ENCODE data around the gene NR1H4.

The NR1H4 gene

GRCh38 chr12:100521958-100522357 is 48.3 kb downstream of the NR1H4 start:
- H3K18ac ChIP-seq (ENCODE audit: low read depth in 1 of 2, low read length in 2 of 2) = no peak overlapping the region
- no peak overlapping the region for H3K9ac ChIP-seq (ENCODE audit: low read length)
- no peaks in the 10 kb centered on the region for H3K9me3 ChIP-seq (ENCODE audit: control insufficient read depth, low read length)
- H2AFZ ChIP-seq (ENCODE audit: low read depth, low read length) = no peak overlapping the region
- no peaks in the 10 kb centered on the region for H3K79me1 ChIP-seq (replicated peaks; ENCODE audit: low read length, poor library complexity, severe bottlenecking)
- no peak for DNase-seq
- H3K36me3 ChIP-seq (ENCODE audit: control insufficient read depth in 1 of 2, insufficient read depth in 2 of 2, low read depth in 1 of 2, low read length in 2 of 2) = no peaks in the 10 kb centered on the region
- no peak overlapping the region for H3K4ac ChIP-seq (ENCODE audit: low read depth in 1 of 2, low read length in 2 of 2)
- no peak overlapping the region for H3K4me2 ChIP-seq (ENCODE audit: low read length, poor library complexity, severe bottlenecking)
- H2BK12ac ChIP-seq (ENCODE audit: low read length in 2 of 2) = no peak overlapping the region
- H3K23ac ChIP-seq (ENCODE audit: low read length in 2 of 2) = no peak overlapping the region
- no peak overlapping the region for H4K91ac ChIP-seq (ENCODE audit: low read length)
- no peak overlapping the region for H2BK5ac ChIP-seq (ENCODE audit: low read depth, low read length, poor library complexity, severe bottlenecking)
- H2BK15ac ChIP-seq (ENCODE audit: low read depth, poor library complexity, severe bottlenecking) = no peak overlapping the region
- H4K8ac ChIP-seq (ENCODE audit: low read length) = no peak overlapping the region
- no peak overlapping the region for H3K14ac ChIP-seq (ENCODE audit: low read length in 2 of 2)
- H3K4me1 ChIP-seq (ENCODE audit: control insufficient read depth, insufficient read depth, low read depth, low read length) = no peaks in the 10 kb centered on the region
- no peak overlapping the region for H3K4me3 ChIP-seq (ENCODE audit: insufficient read depth in 1 of 2, low read depth in 1 of 2, low read length in 2 of 2)
- no peak overlapping the region for H2BK120ac ChIP-seq (ENCODE audit: low read depth, low read length)
- peaks cover 0 to 15% of the 10 kb centered on the region in 2 experiments for H3K27me3 ChIP-seq (ENCODE audit: control insufficient read depth in 1 of 2, insufficient read depth in 1 of 2, low read length in 2 of 2)
- no peak overlapping the region for H2AK5ac ChIP-seq (ENCODE audit: low read length, severe bottlenecking)
- no peak overlapping the region for H3K27ac ChIP-seq (ENCODE audit: low read length, poor library complexity, severe bottlenecking)
- WGBS = no CpG with 5 or more reads among the region's 1 CpG

- Histone ChIP-seq H4K91ac (ENCODE audit: low read length) (no peak overlapping the region), H2BK15ac (ENCODE audit: low read depth, poor library complexity, severe bottlenecking) (no peak overlapping the region), H2BK5ac (ENCODE audit: low read depth, low read length, poor library complexity, severe bottlenecking) (no peak overlapping the region), H2BK12ac (ENCODE audit: low read length in 2 of 2) (no peak overlapping the region), H3K79me1 (replicated peaks; ENCODE audit: low read length, poor library complexity, severe bottlenecking) (no peaks in the 10 kb centered on the region), H3K4ac (ENCODE audit: low read depth in 1 of 2, low read length in 2 of 2) (no peak overlapping the region), H2AK5ac (ENCODE audit: low read length, severe bottlenecking) (no peak overlapping the region), H3K23ac (ENCODE audit: low read length in 2 of 2) (no peak overlapping the region), H4K8ac (ENCODE audit: low read length) (no peak overlapping the region), H3K4me3 (ENCODE audit: insufficient read depth in 1 of 2, low read depth in 1 of 2, low read length in 2 of 2) (no peak overlapping the region), H3K4me2 (ENCODE audit: low read length, poor library complexity, severe bottlenecking) (no peak overlapping the region), H3K9ac (ENCODE audit: low read length) (no peak overlapping the region), H3K27ac (ENCODE audit: low read length, poor library complexity, severe bottlenecking) (no peak overlapping the region), H3K27me3 (ENCODE audit: control insufficient read depth in 1 of 2, insufficient read depth in 1 of 2, low read length in 2 of 2) (peaks cover 0 to 28% of the 10 kb centered on the region in 2 experiments), H3K4me1 (ENCODE audit: control insufficient read depth, insufficient read depth, low read depth, low read length) (no peaks in the 10 kb centered on the region), H3K18ac (ENCODE audit: low read depth in 1 of 2, low read length in 2 of 2) (no peak overlapping the region), H3K14ac (ENCODE audit: low read length in 2 of 2) (no peak overlapping the region), H3K36me3 (ENCODE audit: control insufficient read depth in 1 of 2, insufficient read depth in 2 of 2, low read depth in 1 of 2, low read length in 2 of 2) (no peaks in the 10 kb centered on the region), H2AFZ (ENCODE audit: low read depth, low read length) (no peak overlapping the region), H3K9me3 (ENCODE audit: control insufficient read depth, low read length) (no peaks in the 10 kb centered on the region), H2BK120ac (ENCODE audit: low read depth, low read length) (no peak overlapping the region)
- DNase-seq = no peak
- WGBS = 40% methylated on average over 3 of the region's 3 CpGs
Observed at GRCh38 chr12:100528034-100528433, 54.4 kb downstream of the NR1H4 start.

- Histone ChIP-seq H3K4me3 (ENCODE audit: insufficient read depth in 1 of 2, low read depth in 1 of 2, low read length in 2 of 2) (no peak overlapping the region), H2BK120ac (ENCODE audit: low read depth, low read length) (no peak overlapping the region), H3K4me2 (ENCODE audit: low read length, poor library complexity, severe bottlenecking) (no peak overlapping the region), H2AK5ac (ENCODE audit: low read length, severe bottlenecking) (no peak overlapping the region), H3K23ac (ENCODE audit: low read length in 2 of 2) (no peak overlapping the region), H3K4ac (ENCODE audit: low read depth in 1 of 2, low read length in 2 of 2) (no peak overlapping the region), H2BK15ac (ENCODE audit: low read depth, poor library complexity, severe bottlenecking) (no peak overlapping the region), H2BK5ac (ENCODE audit: low read depth, low read length, poor library complexity, severe bottlenecking) (no peak overlapping the region), H2AFZ (ENCODE audit: low read depth, low read length) (no peak overlapping the region), H3K27ac (ENCODE audit: low read length, poor library complexity, severe bottlenecking) (no peak overlapping the region), H4K91ac (ENCODE audit: low read length) (no peak overlapping the region), H3K9me3 (ENCODE audit: control insufficient read depth, low read length) (no peaks in the 10 kb centered on the region), H3K36me3 (ENCODE audit: control insufficient read depth in 1 of 2, insufficient read depth in 2 of 2, low read depth in 1 of 2, low read length in 2 of 2) (no peaks in the 10 kb centered on the region), H3K18ac (ENCODE audit: low read depth in 1 of 2, low read length in 2 of 2) (no peak overlapping the region), H3K79me1 (replicated peaks; ENCODE audit: low read length, poor library complexity, severe bottlenecking) (no peaks in the 10 kb centered on the region), H3K9ac (ENCODE audit: low read length) (no peak overlapping the region), H3K14ac (ENCODE audit: low read length in 2 of 2) (no peak overlapping the region), H3K4me1 (ENCODE audit: control insufficient read depth, insufficient read depth, low read depth, low read length) (no peaks in the 10 kb centered on the region), H4K8ac (ENCODE audit: low read length) (no peak overlapping the region), H3K27me3 (ENCODE audit: control insufficient read depth in 1 of 2, insufficient read depth in 1 of 2, low read length in 2 of 2) (peaks cover 0 to 26% of the 10 kb centered on the region in 2 experiments), H2BK12ac (ENCODE audit: low read length in 2 of 2) (no peak overlapping the region)
- DNase-seq = no peak
- WGBS = no CpG with 5 or more reads among the region's 1 CpG
Observed at GRCh38 chr12:100528471-100529127, 54.9 kb downstream of the NR1H4 start.

- H3K79me1 ChIP-seq (replicated peaks; ENCODE audit: low read length, poor library complexity, severe bottlenecking) = no peaks in the 10 kb centered on the region
- no peak overlapping the region for H4K91ac ChIP-seq (ENCODE audit: low read length)
- H2BK120ac ChIP-seq (ENCODE audit: low read depth, low read length) = no peak overlapping the region
- no peak overlapping the region for H3K4ac ChIP-seq (ENCODE audit: low read depth in 1 of 2, low read length in 2 of 2)
- DNase-seq = no peak
- no peaks in the 10 kb centered on the region for H3K36me3 ChIP-seq (ENCODE audit: control insufficient read depth in 1 of 2, insufficient read depth in 2 of 2, low read depth in 1 of 2, low read length in 2 of 2)
- no peak overlapping the region for H2AFZ ChIP-seq (ENCODE audit: low read depth, low read length)
- peaks cover 0 to 25% of the 10 kb centered on the region in 2 experiments for H3K27me3 ChIP-seq (ENCODE audit: control insufficient read depth in 1 of 2, insufficient read depth in 1 of 2, low read length in 2 of 2)
- no peak overlapping the region for H2BK5ac ChIP-seq (ENCODE audit: low read depth, low read length, poor library complexity, severe bottlenecking)
- H3K4me3 ChIP-seq (ENCODE audit: insufficient read depth in 1 of 2, low read depth in 1 of 2, low read length in 2 of 2) = no peak overlapping the region
- H3K27ac ChIP-seq (ENCODE audit: low read length, poor library complexity, severe bottlenecking) = no peak overlapping the region
- H2AK5ac ChIP-seq (ENCODE audit: low read length, severe bottlenecking) = no peak overlapping the region
- WGBS = 83% methylated on average over 2 of the region's 2 CpGs
- no peak overlapping the region for H2BK15ac ChIP-seq (ENCODE audit: low read depth, poor library complexity, severe bottlenecking)
- H2BK12ac ChIP-seq (ENCODE audit: low read length in 2 of 2) = no peak overlapping the region
- no peak overlapping the region for H3K9ac ChIP-seq (ENCODE audit: low read length)
- H3K4me1 ChIP-seq (ENCODE audit: control insufficient read depth, insufficient read depth, low read depth, low read length) = no peaks in the 10 kb centered on the region
- H3K9me3 ChIP-seq (ENCODE audit: control insufficient read depth, low read length) = no peaks in the 10 kb centered on the region
- H3K4me2 ChIP-seq (ENCODE audit: low read length, poor library complexity, severe bottlenecking) = no peak overlapping the region
- no peak overlapping the region for H3K14ac ChIP-seq (ENCODE audit: low read length in 2 of 2)
- H4K8ac ChIP-seq (ENCODE audit: low read length) = no peak overlapping the region
- H3K23ac ChIP-seq (ENCODE audit: low read length in 2 of 2) = no peak overlapping the region
- no peak overlapping the region for H3K18ac ChIP-seq (ENCODE audit: low read depth in 1 of 2, low read length in 2 of 2)
Observed at GRCh38 chr12:100529756-100530350, 56.2 kb downstream of the NR1H4 start.

Measured in mesenchymal stem cell (in vitro differentiated cells and primary cell).